Mammary epithelial cell (primary cell): Measurements from ENCODE around the gene IFI27.

Source experiments
- CTCF ChIP-seq, 2 donors: IDR thresholded peaks in 1 of 2; conservative IDR thresholded peaks in 1 of 2; 2 replicates each; pipeline ENCODE4 v1.5.1; 2011 to 2012; ENCODE audit warnings: inconsistent platforms in 2 of 2, low read length in 2 of 2, mild to moderate bottlenecking in 2 of 2, control low read depth in 1 of 2, low read depth in 1 of 2; ENCODE audit not compliant: insufficient read depth in 1 of 2; ENCODE audit errors: extremely low read depth in 1 of 2
- EZH2 ChIP-seq: IDR thresholded peaks from 2 replicates; pipeline ENCODE4 v1.6.1; 2012; ENCODE audit warnings: low read length, inconsistent platforms, borderline replicate concordance

- TF ChIP-seq CTCF (conservative IDR thresholded peaks at IDR 0.05 in 1 of 2, IDR thresholded peaks at IDR 0.05 in 1 of 2; ENCODE audit: extremely low read depth in 1 of 2, insufficient read depth in 1 of 2, low read depth in 1 of 2, low read length in 2 of 2): no peak
- TF ChIP-seq EZH2: no peak
Observed at GRCh38 chr14:94080621-94081385, 29.7 kb upstream of the IFI27 start, which contains the start of the genes DDX24 and IFI27L1.
